Measurements from ENCODE around the gene DKK2.

DKK2 gene

GRCh38 chr4:107066621-107067020 is 30.5 kb upstream of the DKK2 start:
- no peak for TF ChIP-seq REST (IDR thresholded peaks at IDR 0.05; ENCODE audit: low read depth)
- TF ChIP-seq ZBTB7A (IDR thresholded peaks at IDR 0.05; ENCODE audit: low read depth) = no peak
- no peak for TF ChIP-seq YY1 (IDR thresholded peaks at IDR 0.05; ENCODE audit: low read depth)
- TF ChIP-seq TCF12 (IDR thresholded peaks at IDR 0.05; ENCODE audit: low read depth) = no peak
- TF ChIP-seq USF1 (IDR thresholded peaks at IDR 0.05) = no peak
- no peak for TF ChIP-seq EGR1 (IDR thresholded peaks at IDR 0.05)
- TF ChIP-seq EP300 (IDR thresholded peaks at IDR 0.05; ENCODE audit: borderline replicate concordance) = no peak
- TF ChIP-seq TAF1 (IDR thresholded peaks at IDR 0.05; ENCODE audit: low read depth) = no peak

GRCh38 chr4:107065201-107065600 is 29.1 kb upstream of the DKK2 start:
- TF ChIP-seq NFIC (IDR thresholded peaks at IDR 0.05) (no peak), EGR1 (IDR thresholded peaks at IDR 0.05) (no peak), USF1 (IDR thresholded peaks at IDR 0.05) (no peak), YY1 (IDR thresholded peaks at IDR 0.05; ENCODE audit: low read depth) (no peak), ZBTB7A (IDR thresholded peaks at IDR 0.05; ENCODE audit: low read depth) (no peak), TEAD4 (IDR thresholded peaks at IDR 0.05) (no peak), EP300 (IDR thresholded peaks at IDR 0.05; ENCODE audit: borderline replicate concordance) (no peak), CEBPB (IDR thresholded peaks at IDR 0.05) (no peak), RAD21 (IDR thresholded peaks at IDR 0.05; ENCODE audit: low read depth) (no peak)

GRCh38 chr4:107060388-107060787 is 24.3 kb upstream of the DKK2 start:
- TF ChIP-seq ZBTB7A (IDR thresholded peaks at IDR 0.05; ENCODE audit: low read depth) (no peak), EGR1 (IDR thresholded peaks at IDR 0.05) (no peak), YY1 (IDR thresholded peaks at IDR 0.05; ENCODE audit: low read depth) (no peak), CREB1 (IDR thresholded peaks at IDR 0.05; ENCODE audit: low read depth) (no peak), RAD21 (IDR thresholded peaks at IDR 0.05; ENCODE audit: low read depth) (no peak), EP300 (IDR thresholded peaks at IDR 0.05; ENCODE audit: borderline replicate concordance) (no peak), CEBPB (IDR thresholded peaks at IDR 0.05) (no peak), USF1 (IDR thresholded peaks at IDR 0.05) (no peak), TEAD4 (IDR thresholded peaks at IDR 0.05) (no peak), TAF1 (IDR thresholded peaks at IDR 0.05; ENCODE audit: low read depth) (no peak)

- TF ChIP-seq FOXM1 (IDR thresholded peaks at IDR 0.05; ENCODE audit: borderline replicate concordance, low read depth) = no peak
- TF ChIP-seq REST (IDR thresholded peaks at IDR 0.05; ENCODE audit: low read depth) = no peak
- TF ChIP-seq TAF1 (IDR thresholded peaks at IDR 0.05; ENCODE audit: low read depth) = no peak
- TF ChIP-seq ZBTB7A (IDR thresholded peaks at IDR 0.05; ENCODE audit: low read depth) = no peak
- no peak for TF ChIP-seq YY1 (IDR thresholded peaks at IDR 0.05; ENCODE audit: low read depth)
- TF ChIP-seq TEAD4 (IDR thresholded peaks at IDR 0.05) = no peak
- TF ChIP-seq NFIC (IDR thresholded peaks at IDR 0.05) = no peak
- no peak for TF ChIP-seq CEBPB (IDR thresholded peaks at IDR 0.05)
Observed at GRCh38 chr4:107058828-107059227, 22.7 kb upstream of the DKK2 start.

GRCh38 chr4:107050525-107051135 is 14.5 kb upstream of the DKK2 start:
- no peak for TF ChIP-seq USF1 (IDR thresholded peaks at IDR 0.05)
- peak; percentile 46 for TF ChIP-seq RAD21 (IDR thresholded peaks at IDR 0.05; ENCODE audit: low read depth)

GRCh38 chr4:107046261-107046660 is 10.1 kb upstream of the DKK2 start:
- no peak for TF ChIP-seq RAD21 (IDR thresholded peaks at IDR 0.05; ENCODE audit: low read depth)
- TF ChIP-seq MAX (IDR thresholded peaks at IDR 0.05) = no peak
- no peak for TF ChIP-seq TEAD4 (IDR thresholded peaks at IDR 0.05)
- TF ChIP-seq ZBTB7A (IDR thresholded peaks at IDR 0.05; ENCODE audit: low read depth) = no peak
- no peak for TF ChIP-seq FOXM1 (IDR thresholded peaks at IDR 0.05; ENCODE audit: borderline replicate concordance, low read depth)
- TF ChIP-seq EP300 (IDR thresholded peaks at IDR 0.05; ENCODE audit: borderline replicate concordance) = no peak
- no peak for TF ChIP-seq CREB1 (IDR thresholded peaks at IDR 0.05; ENCODE audit: low read depth)
- TF ChIP-seq TAF1 (IDR thresholded peaks at IDR 0.05; ENCODE audit: low read depth) = no peak
- TF ChIP-seq NFIC (IDR thresholded peaks at IDR 0.05) = no peak
- no peak for TF ChIP-seq REST (IDR thresholded peaks at IDR 0.05; ENCODE audit: low read depth)
- TF ChIP-seq CEBPB (IDR thresholded peaks at IDR 0.05) = no peak
- no peak for TF ChIP-seq YY1 (IDR thresholded peaks at IDR 0.05; ENCODE audit: low read depth)
- TF ChIP-seq TCF12 (IDR thresholded peaks at IDR 0.05; ENCODE audit: low read depth) = no peak
- no peak for TF ChIP-seq USF1 (IDR thresholded peaks at IDR 0.05)
- TF ChIP-seq EGR1 (IDR thresholded peaks at IDR 0.05) = no peak

Data from Ishikawa (cell line).